Endodermal cell (in vitro differentiated cells): Measurements from ENCODE around the gene PACRG. TPM values are rescaled to one million over a fixed set of nuclear protein-coding genes. Genes with fewer than 3 reads are reported as not detected.

ENCODE experiments used
- DNase-seq: peaks from one replicate; pipeline ENCODE4 v3.0.0-alpha.2; 2017
- H3K27ac ChIP-seq: 2 replicates; pipeline ENCODE4 v1.5.1; 2013; ENCODE audit warnings: mild to moderate bottlenecking, low read depth, low read length, moderate library complexity
- H3K27me3 ChIP-seq: 2 replicates; pipeline ENCODE4 v1.6.1; 2013; ENCODE audit warnings: mild to moderate bottlenecking, low read length, moderate library complexity; ENCODE audit not compliant: insufficient read depth, control insufficient read depth, poor library complexity, severe bottlenecking
- H3K36me3 ChIP-seq: 2 replicates; pipeline ENCODE4 v1.7.0; 2013; ENCODE audit warnings: mild to moderate bottlenecking, low read length, moderate library complexity; ENCODE audit not compliant: control insufficient read depth, insufficient read depth
- H3K4me1 ChIP-seq: one replicate; pipeline ENCODE4 v1.7.0; 2013; ENCODE audit warnings: low read length; ENCODE audit not compliant: control insufficient read depth, insufficient read depth
- H3K4me3 ChIP-seq: 2 replicates; pipeline ENCODE4 v1.5.1; 2013; ENCODE audit warnings: mild to moderate bottlenecking, low read length, moderate library complexity
- H3K9ac ChIP-seq: 2 replicates; pipeline ENCODE4 v1.6.1; 2013; ENCODE audit warnings: mild to moderate bottlenecking, low read length, moderate library complexity; ENCODE audit not compliant: poor library complexity, severe bottlenecking; ENCODE audit errors: extremely low read depth
- H3K9me3 ChIP-seq: 2 replicates; pipeline ENCODE4 v1.6.1; 2013; ENCODE audit warnings: mild to moderate bottlenecking, low read length, moderate library complexity; ENCODE audit not compliant: control insufficient read depth
- H3K27ac Mint-ChIP-seq: 2 replicates; pipeline ENCODE4 v1.8.0; 2020; ENCODE audit warnings: mixed read lengths
- H3K27me3 Mint-ChIP-seq: 2 replicates; pipeline ENCODE4 v1.8.0; 2021; ENCODE audit warnings: mild to moderate bottlenecking, mixed read lengths; ENCODE audit not compliant: insufficient read depth
- H3K36me3 Mint-ChIP-seq: 2 replicates; pipeline ENCODE4 v1.8.0; 2020; ENCODE audit warnings: low read depth, mixed read lengths
- H3K4me1 Mint-ChIP-seq: 2 replicates; pipeline ENCODE4 v1.8.0; 2020; ENCODE audit warnings: mixed read lengths
- H3K4me3 Mint-ChIP-seq: 2 replicates; pipeline ENCODE4 v1.8.0; 2020; ENCODE audit warnings: mild to moderate bottlenecking, moderate library complexity, mixed read lengths
- H3K9me3 Mint-ChIP-seq: 2 replicates; pipeline ENCODE4 v1.8.0; 2020; ENCODE audit warnings: mild to moderate bottlenecking, mixed read lengths
- WGBS, 2 experiments: methylation state at CpG; one replicate each; pipeline versions ENCODE4 v1.1.5 to v1.1.7; 2013; ENCODE audit warnings: missing lambda C conversion rate in 2 of 2, mixed read lengths in 1 of 2; ENCODE audit not compliant: insufficient coverage in 1 of 2, insufficient read length in 1 of 2; 5-methylcytosine and 5-hydroxymethylcytosine counted together
- total RNA-seq, 2 donors: library from RNA; stranded (reverse); fragmentation: NEBNext Ultra II Directional in 1 of 2; extraction: Animal tissue kit (Norgen Biotek cat#: 25700) in 1 of 2; gene quantifications; 2 replicates in 1 of 2; 3 replicates in 1 of 2; pipeline ENCODE4 v1.2.1, GENCODE V29; 2021
- TF ChIP-seq, protein P1 (sequence below): fragments of 200-600 bp; sonication (generic); conservative IDR thresholded peaks from 2 replicates; pipeline ENCODE4 v1.5.0; 2021; ENCODE audit warnings: antibody characterized with exemption, mild to moderate bottlenecking

The PACRG gene
- total RNA-seq, 2 donors from 2014 or later, result 0.42 to 0.44 TPM

DNA sequence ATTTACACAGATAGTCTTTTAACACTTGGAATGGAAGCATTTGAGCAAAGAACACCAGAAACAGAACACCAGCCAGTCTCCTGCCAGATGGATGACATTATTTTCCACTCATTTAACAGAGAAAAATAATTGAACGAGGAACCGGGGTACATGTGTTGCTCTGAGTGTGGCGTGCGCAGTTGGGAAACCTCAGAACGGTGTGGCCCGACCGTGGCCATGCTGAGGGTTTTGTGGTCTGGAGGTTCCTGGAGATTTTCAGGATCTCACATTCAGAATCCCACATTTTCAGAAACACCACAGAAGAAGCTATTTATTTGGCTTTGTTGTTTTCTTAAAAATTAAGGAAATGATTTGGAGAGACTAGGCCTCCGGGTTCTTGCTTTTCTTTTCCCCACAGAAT is 559.9 kb downstream of the PACRG start:
- no peaks in the 10 kb centered on the region for H3K36me3 Mint-ChIP-seq
- Histone ChIP-seq H3K27ac (no peak overlapping the region), H3K27me3 (no peaks in the 10 kb centered on the region), H3K4me1 (no peaks in the 10 kb centered on the region), H3K4me3 (no peak overlapping the region), H3K9ac (no peak overlapping the region), H3K36me3 (no peaks in the 10 kb centered on the region), H3K9me3 (no peaks in the 10 kb centered on the region)
- DNase-seq, result no peak
- H3K4me3 Mint-ChIP-seq, result no peak overlapping the region
- H3K9me3 Mint-ChIP-seq, result peaks cover 1% of the 10 kb centered on the region
- H3K4me1 Mint-ChIP-seq, result no peaks in the 10 kb centered on the region
- TF ChIP-seq, protein P1, sequence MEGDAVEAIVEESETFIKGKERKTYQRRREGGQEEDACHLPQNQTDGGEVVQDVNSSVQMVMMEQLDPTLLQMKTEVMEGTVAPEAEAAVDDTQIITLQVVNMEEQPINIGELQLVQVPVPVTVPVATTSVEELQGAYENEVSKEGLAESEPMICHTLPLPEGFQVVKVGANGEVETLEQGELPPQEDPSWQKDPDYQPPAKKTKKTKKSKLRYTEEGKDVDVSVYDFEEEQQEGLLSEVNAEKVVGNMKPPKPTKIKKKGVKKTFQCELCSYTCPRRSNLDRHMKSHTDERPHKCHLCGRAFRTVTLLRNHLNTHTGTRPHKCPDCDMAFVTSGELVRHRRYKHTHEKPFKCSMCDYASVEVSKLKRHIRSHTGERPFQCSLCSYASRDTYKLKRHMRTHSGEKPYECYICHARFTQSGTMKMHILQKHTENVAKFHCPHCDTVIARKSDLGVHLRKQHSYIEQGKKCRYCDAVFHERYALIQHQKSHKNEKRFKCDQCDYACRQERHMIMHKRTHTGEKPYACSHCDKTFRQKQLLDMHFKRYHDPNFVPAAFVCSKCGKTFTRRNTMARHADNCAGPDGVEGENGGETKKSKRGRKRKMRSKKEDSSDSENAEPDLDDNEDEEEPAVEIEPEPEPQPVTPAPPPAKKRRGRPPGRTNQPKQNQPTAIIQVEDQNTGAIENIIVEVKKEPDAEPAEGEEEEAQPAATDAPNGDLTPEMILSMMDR, result no peak
- H3K27me3 Mint-ChIP-seq, result no peaks in the 10 kb centered on the region
- no peak overlapping the region for H3K27ac Mint-ChIP-seq
- WGBS, 2 experiments, result 92 to 93% methylated on average over 3 to 6 of the region's 8 CpGs

DNA sequence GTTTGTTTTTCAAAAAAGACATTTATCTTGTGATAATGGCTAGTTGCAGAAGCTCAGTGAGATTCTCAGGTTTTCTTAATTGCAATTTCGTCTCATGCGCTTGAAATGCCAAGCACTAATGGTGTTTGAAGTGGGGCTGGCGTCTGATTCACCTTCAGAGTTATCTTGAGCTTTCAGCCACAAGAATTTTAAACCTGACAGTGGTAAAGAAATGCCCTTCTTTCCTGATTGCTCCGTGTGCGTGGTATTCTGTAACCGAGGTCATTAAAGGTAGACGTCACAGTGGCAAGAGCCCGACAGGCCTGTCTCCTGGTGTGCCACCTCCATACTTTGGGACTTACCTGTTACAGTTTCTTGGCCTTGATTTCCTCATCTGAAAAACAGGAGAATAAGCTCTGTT is 560.3 kb downstream of the PACRG start:
- no peak overlapping the region for H3K27ac Mint-ChIP-seq

DNA sequence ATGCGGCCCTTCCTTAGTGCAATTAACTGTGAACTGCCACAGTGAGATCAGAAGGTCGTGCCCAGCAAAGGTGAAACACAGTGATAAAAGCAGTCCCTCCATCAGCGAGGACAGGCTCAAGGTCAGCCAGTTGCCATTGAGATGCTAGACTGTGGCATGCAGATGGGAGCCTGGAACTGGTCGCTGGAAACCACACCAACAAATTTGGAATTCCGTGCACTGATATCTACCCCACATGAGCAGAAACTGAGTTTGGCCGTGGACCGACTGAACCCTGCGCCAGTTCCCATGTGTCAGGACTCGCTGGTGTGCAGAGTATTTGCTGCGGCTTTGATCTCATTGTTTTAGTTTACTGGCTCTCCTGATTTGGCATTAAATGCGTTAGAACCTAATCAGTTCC is 561.1 kb downstream of the PACRG start:
- Histone ChIP-seq H3K27me3 (no peaks in the 10 kb centered on the region), H3K27ac (no peak overlapping the region), H3K4me1 (no peaks in the 10 kb centered on the region), H3K36me3 (no peaks in the 10 kb centered on the region), H3K9me3 (no peaks in the 10 kb centered on the region), H3K9ac (no peak overlapping the region), H3K4me3 (no peak overlapping the region)
- Mint-ChIP-seq H3K4me1 (no peaks in the 10 kb centered on the region), H3K27me3 (no peaks in the 10 kb centered on the region), H3K27ac (no peak overlapping the region), H3K9me3 (peaks cover 1% of the 10 kb centered on the region), H3K4me3 (no peak overlapping the region), H3K36me3 (no peaks in the 10 kb centered on the region)
- no peak for DNase-seq
- TF ChIP-seq, protein P1, result no peak
- WGBS, 2 experiments, result 93 to 96% methylated on average over 9 to 11 of the region's 11 CpGs

More for the DNA sequence above, 560.3 kb downstream of the PACRG start:
- H3K36me3 ChIP-seq, result no peaks in the 10 kb centered on the region
- Mint-ChIP-seq H3K36me3 (no peaks in the 10 kb centered on the region), H3K27me3 (no peaks in the 10 kb centered on the region), H3K9me3 (peaks cover 1% of the 10 kb centered on the region), H3K4me1 (no peaks in the 10 kb centered on the region), H3K4me3 (no peak overlapping the region)
- DNase-seq, result no peak
- H3K9me3 ChIP-seq, result no peaks in the 10 kb centered on the region
- H3K4me3 ChIP-seq, result no peak overlapping the region
- no peaks in the 10 kb centered on the region for H3K27me3 ChIP-seq
- TF ChIP-seq, protein P1, result no peak
- H3K4me1 ChIP-seq, result no peaks in the 10 kb centered on the region
- 94 to 96% methylated on average over 8 of the region's 8 CpGs for WGBS, 2 experiments
- H3K27ac ChIP-seq, result no peak overlapping the region
- no peak overlapping the region for H3K9ac ChIP-seq
